ENCODE data around the gene KRT73. TPM values are rescaled to one million over a fixed set of nuclear protein-coding genes. Genes with fewer than 3 reads are reported as not detected.

KRT73 gene
- total RNA-seq, 1 experiment from 2014 or later, result not detected

DNA sequence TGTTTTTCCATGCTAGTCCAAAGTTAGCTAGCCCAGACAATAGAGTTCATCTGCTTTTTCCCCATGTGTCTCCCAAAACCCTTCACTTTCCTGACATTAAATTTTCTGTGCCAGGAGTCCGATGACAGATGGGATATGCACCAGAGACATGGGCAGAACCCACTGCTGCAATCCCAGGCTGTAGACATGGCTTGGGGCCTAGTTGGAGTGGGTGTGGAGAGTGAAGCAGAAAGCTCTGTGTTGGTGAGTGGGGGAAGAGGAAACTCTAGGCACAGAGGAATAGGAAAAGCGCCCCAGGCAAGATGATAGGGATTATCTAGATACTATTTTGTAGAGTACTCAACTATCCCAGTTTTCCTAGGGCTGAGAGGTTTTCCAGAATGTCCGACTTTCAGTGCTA is 39.9 kb downstream of the KRT73 start:
- TF ChIP-seq, protein P1, sequence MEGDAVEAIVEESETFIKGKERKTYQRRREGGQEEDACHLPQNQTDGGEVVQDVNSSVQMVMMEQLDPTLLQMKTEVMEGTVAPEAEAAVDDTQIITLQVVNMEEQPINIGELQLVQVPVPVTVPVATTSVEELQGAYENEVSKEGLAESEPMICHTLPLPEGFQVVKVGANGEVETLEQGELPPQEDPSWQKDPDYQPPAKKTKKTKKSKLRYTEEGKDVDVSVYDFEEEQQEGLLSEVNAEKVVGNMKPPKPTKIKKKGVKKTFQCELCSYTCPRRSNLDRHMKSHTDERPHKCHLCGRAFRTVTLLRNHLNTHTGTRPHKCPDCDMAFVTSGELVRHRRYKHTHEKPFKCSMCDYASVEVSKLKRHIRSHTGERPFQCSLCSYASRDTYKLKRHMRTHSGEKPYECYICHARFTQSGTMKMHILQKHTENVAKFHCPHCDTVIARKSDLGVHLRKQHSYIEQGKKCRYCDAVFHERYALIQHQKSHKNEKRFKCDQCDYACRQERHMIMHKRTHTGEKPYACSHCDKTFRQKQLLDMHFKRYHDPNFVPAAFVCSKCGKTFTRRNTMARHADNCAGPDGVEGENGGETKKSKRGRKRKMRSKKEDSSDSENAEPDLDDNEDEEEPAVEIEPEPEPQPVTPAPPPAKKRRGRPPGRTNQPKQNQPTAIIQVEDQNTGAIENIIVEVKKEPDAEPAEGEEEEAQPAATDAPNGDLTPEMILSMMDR (conservative IDR thresholded peaks at IDR 0.05), result no peak
- Mint-ChIP-seq H3K27me3 (ENCODE audit: low read depth) (peaks cover 7% of the 10 kb centered on the region), H3K4me3 (no peak overlapping the region), H3K4me1 (peaks cover 10 to 12% of the 10 kb centered on the region in 2 experiments), H3K9me3 (no peaks in the 10 kb centered on the region), H3K36me3 (ENCODE audit: insufficient read depth in 1 of 3, low read depth in 3 of 3) (no peaks in the 10 kb centered on the region), H3K27ac (no peak overlapping the region)
- no peak overlapping the region for H4K8ac ChIP-seq (replicated peaks; ENCODE audit: insufficient read length, low read depth, low read length)
- H2AFZ ChIP-seq (ENCODE audit: low read length), result no peak overlapping the region
- H3K27me3 ChIP-seq (ENCODE audit: insufficient read depth, low read length), result no peaks in the 10 kb centered on the region
- H3K4ac ChIP-seq (ENCODE audit: low read depth, low read length), result no peak overlapping the region
- no peak for DNase-seq
- no peak overlapping the region for H3K27ac ChIP-seq (ENCODE audit: insufficient read length, low read depth, low read length)
- H2BK20ac ChIP-seq (ENCODE audit: low read depth, low read length, poor library complexity, severe bottlenecking), result no peak overlapping the region
- H3K23ac ChIP-seq (ENCODE audit: insufficient read length, low read depth, low read length), result no peak overlapping the region
- no peaks in the 10 kb centered on the region for H3K9me3 ChIP-seq (ENCODE audit: control insufficient read depth, low read depth, low read length)
- H3K14ac ChIP-seq (ENCODE audit: insufficient read depth, low read length), result no peak overlapping the region
- no peak overlapping the region for H3K4me2 ChIP-seq (ENCODE audit: insufficient read depth, insufficient read length, low read length)
- H2BK12ac ChIP-seq (ENCODE audit: insufficient read length, low read depth, low read length), result no peak overlapping the region
- no peak overlapping the region for H4K5ac ChIP-seq (ENCODE audit: insufficient read length, low read depth, low read length)
- H2BK15ac ChIP-seq (ENCODE audit: low read depth, low read length), result no peak overlapping the region
- WGBS (ENCODE audit: extremely low coverage, insufficient read length, low lambda C conversion rate), result no CpG with 5 or more reads among the region's 3 CpGs
- H3T11ph ChIP-seq (ENCODE audit: low read length), result no peak overlapping the region
- no peak overlapping the region for H2AK5ac ChIP-seq (ENCODE audit: insufficient read length, low read length)
- H3K9ac ChIP-seq (ENCODE audit: extremely low read depth, insufficient read length, low read length), result no peak overlapping the region
- H3K23me2 ChIP-seq (ENCODE audit: insufficient read length, low read depth, low read length, poor library complexity, severe bottlenecking), result no peaks in the 10 kb centered on the region
- H3K79me2 ChIP-seq (ENCODE audit: insufficient read depth, low read length), result no peaks in the 10 kb centered on the region
- no peak overlapping the region for H2BK120ac ChIP-seq (ENCODE audit: low read depth, low read length, poor library complexity, severe bottlenecking)
- H3K4me1 ChIP-seq (ENCODE audit: insufficient read depth, low read length), result no peaks in the 10 kb centered on the region
- no peak overlapping the region for H3K56ac ChIP-seq (ENCODE audit: insufficient read length, low read depth, low read length)
- no peak overlapping the region for H2BK5ac ChIP-seq (ENCODE audit: insufficient read length, low read length)
- H3K79me1 ChIP-seq (ENCODE audit: insufficient read depth, low read depth, low read length, poor library complexity, severe bottlenecking), result no peaks in the 10 kb centered on the region
- H3K18ac ChIP-seq (ENCODE audit: insufficient read length, low read depth, low read length), result no peak overlapping the region
- H4K20me1 ChIP-seq (ENCODE audit: control insufficient read depth, insufficient read depth, insufficient read length), result no peaks in the 10 kb centered on the region
- H4K91ac ChIP-seq (ENCODE audit: insufficient read length, low read depth, low read length), result no peak overlapping the region
